ENCODE measurements around the gene UBASH3B. TPM values are rescaled to one million over a fixed set of nuclear protein-coding genes. Genes with fewer than 3 reads are reported as not detected.

The UBASH3B gene
- total and polyA plus RNA-seq, 9 donors: 3.8 to 11.1 (median 4.5) TPM

GRCh38 chr11:122789907-122790306, 134.4 kb downstream of the UBASH3B start:
- Histone ChIP-seq H3K36me3 (ENCODE audit: control insufficient read depth, insufficient read depth, low read length) (peaks cover 7% of the 10 kb centered on the region), H3K4me1 (ENCODE audit: control insufficient read depth, insufficient read depth, low read length) (peaks cover 3% of the 10 kb centered on the region), H3K27ac (ENCODE audit: low read length) (no peak overlapping the region), H3K27me3 (ENCODE audit: control insufficient read depth, insufficient read depth, low read length) (no peaks in the 10 kb centered on the region), H3K9me3 (replicated peaks; ENCODE audit: control insufficient read depth, low read depth, low read length) (no peaks in the 10 kb centered on the region), H3K4me3 (ENCODE audit: low read length) (no peak overlapping the region)
- 75% methylated on average over 2 of the region's 3 CpGs for WGBS (ENCODE audit: insufficient coverage)
- DNase-seq: no peak

DNA sequence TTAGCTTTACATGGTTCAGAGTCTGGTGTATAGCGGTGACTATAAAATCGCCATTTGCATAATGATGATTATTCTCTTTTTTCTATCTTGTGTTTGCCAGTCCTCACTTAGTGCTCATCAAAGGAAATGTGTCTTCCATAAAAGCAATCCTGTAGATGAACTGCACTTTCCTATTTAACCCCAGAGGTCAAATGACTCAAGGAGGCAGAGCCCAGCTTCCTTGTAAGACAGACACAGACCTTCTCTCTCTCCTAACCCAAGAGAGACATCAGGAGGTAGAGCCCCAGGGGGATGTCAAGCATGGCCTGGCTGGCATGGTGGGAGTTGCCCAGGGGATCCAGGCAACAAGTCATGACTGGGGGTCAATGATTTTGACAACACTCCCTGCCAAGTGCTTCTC, 135.9 kb downstream of the UBASH3B start:
- no peak overlapping the region for H3K4me3 ChIP-seq (ENCODE audit: low read length)
- no CpG with 5 or more reads among the region's 2 CpGs for WGBS (ENCODE audit: insufficient coverage)
- no peaks in the 10 kb centered on the region for H3K4me1 ChIP-seq (ENCODE audit: control insufficient read depth, insufficient read depth, low read length)
- no peaks in the 10 kb centered on the region for H3K27me3 ChIP-seq (ENCODE audit: control insufficient read depth, insufficient read depth, low read length)
- H3K36me3 ChIP-seq (ENCODE audit: control insufficient read depth, insufficient read depth, low read length): peaks cover 12% of the 10 kb centered on the region
- no peak for DNase-seq
- no peak overlapping the region for H3K27ac ChIP-seq (ENCODE audit: low read length)
- no peaks in the 10 kb centered on the region for H3K9me3 ChIP-seq (replicated peaks; ENCODE audit: control insufficient read depth, low read depth, low read length)

DNA sequence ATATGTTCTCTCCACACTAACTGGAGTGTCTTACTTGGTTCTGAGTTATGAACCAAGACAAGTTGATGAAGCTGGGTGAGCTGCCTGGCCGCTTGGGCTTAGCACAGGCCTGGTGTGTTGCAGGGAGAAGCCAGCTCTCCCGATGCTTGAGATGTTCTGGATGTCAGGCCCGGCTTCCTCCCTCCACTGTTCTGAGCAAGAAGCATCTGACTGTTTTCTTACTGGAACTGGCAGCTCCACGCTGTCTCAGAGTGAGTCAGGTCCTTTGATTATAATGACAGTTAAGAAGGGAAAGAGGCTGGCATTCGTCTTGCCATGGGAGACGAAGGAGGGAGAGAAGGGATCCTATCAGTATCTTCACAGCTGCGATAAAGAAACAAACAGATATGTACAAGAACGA, 136.3 kb downstream of the UBASH3B start:
- peaks cover 14% of the 10 kb centered on the region for H3K36me3 ChIP-seq (ENCODE audit: control insufficient read depth, insufficient read depth, low read length)
- no peak overlapping the region for H3K27ac ChIP-seq (ENCODE audit: low read length)
- no peak for DNase-seq
- H3K9me3 ChIP-seq (replicated peaks; ENCODE audit: control insufficient read depth, low read depth, low read length): no peaks in the 10 kb centered on the region
- no peak overlapping the region for H3K4me3 ChIP-seq (ENCODE audit: low read length)
- 93% methylated on average over 5 of the region's 8 CpGs for WGBS (ENCODE audit: insufficient coverage)
- H3K4me1 ChIP-seq (ENCODE audit: control insufficient read depth, insufficient read depth, low read length): no peaks in the 10 kb centered on the region
- H3K27me3 ChIP-seq (ENCODE audit: control insufficient read depth, insufficient read depth, low read length): no peaks in the 10 kb centered on the region

- no peak for DNase-seq
- Histone ChIP-seq H3K27me3 (ENCODE audit: control insufficient read depth, insufficient read depth, low read length) (no peaks in the 10 kb centered on the region), H3K27ac (ENCODE audit: low read length) (no peak overlapping the region), H3K9me3 (replicated peaks; ENCODE audit: control insufficient read depth, low read depth, low read length) (no peaks in the 10 kb centered on the region), H3K36me3 (ENCODE audit: control insufficient read depth, insufficient read depth, low read length) (peaks cover 19% of the 10 kb centered on the region), H3K4me3 (ENCODE audit: low read length) (no peak overlapping the region), H3K4me1 (ENCODE audit: control insufficient read depth, insufficient read depth, low read length) (no peaks in the 10 kb centered on the region)
- no CpG with 5 or more reads among the region's 3 CpGs for WGBS (ENCODE audit: insufficient coverage)
Observed at GRCh38 chr11:122793515-122793914, 138.0 kb downstream of the UBASH3B start.

- peaks cover 14% of the 10 kb centered on the region for H3K36me3 ChIP-seq (ENCODE audit: control insufficient read depth, insufficient read depth, low read length)
- no peak for DNase-seq
- no peaks in the 10 kb centered on the region for H3K9me3 ChIP-seq (replicated peaks; ENCODE audit: control insufficient read depth, low read depth, low read length)
- no peaks in the 10 kb centered on the region for H3K4me1 ChIP-seq (ENCODE audit: control insufficient read depth, insufficient read depth, low read length)
- WGBS (ENCODE audit: insufficient coverage): 85% methylated on average over 3 of the region's 5 CpGs
- H3K27ac ChIP-seq (ENCODE audit: low read length): no peak overlapping the region
- H3K27me3 ChIP-seq (ENCODE audit: control insufficient read depth, insufficient read depth, low read length): no peaks in the 10 kb centered on the region
- H3K4me3 ChIP-seq (ENCODE audit: low read length): no peak overlapping the region
Observed at GRCh38 chr11:122795307-122795706, 139.8 kb downstream of the UBASH3B start.

GRCh38 chr11:122796128-122796717, 140.7 kb downstream of the UBASH3B start:
- peaks cover 14% of the 10 kb centered on the region for H3K36me3 ChIP-seq (ENCODE audit: control insufficient read depth, insufficient read depth, low read length)
- 63% methylated on average over 4 of the region's 11 CpGs for WGBS (ENCODE audit: insufficient coverage)
- H3K27ac ChIP-seq (ENCODE audit: low read length): no peak overlapping the region
- H3K4me1 ChIP-seq (ENCODE audit: control insufficient read depth, insufficient read depth, low read length): peaks cover 2% of the 10 kb centered on the region
- DNase-seq: no peak
- no peaks in the 10 kb centered on the region for H3K9me3 ChIP-seq (replicated peaks; ENCODE audit: control insufficient read depth, low read depth, low read length)
- no peak overlapping the region for H3K4me3 ChIP-seq (ENCODE audit: low read length)
- H3K27me3 ChIP-seq (ENCODE audit: control insufficient read depth, insufficient read depth, low read length): no peaks in the 10 kb centered on the region

DNA sequence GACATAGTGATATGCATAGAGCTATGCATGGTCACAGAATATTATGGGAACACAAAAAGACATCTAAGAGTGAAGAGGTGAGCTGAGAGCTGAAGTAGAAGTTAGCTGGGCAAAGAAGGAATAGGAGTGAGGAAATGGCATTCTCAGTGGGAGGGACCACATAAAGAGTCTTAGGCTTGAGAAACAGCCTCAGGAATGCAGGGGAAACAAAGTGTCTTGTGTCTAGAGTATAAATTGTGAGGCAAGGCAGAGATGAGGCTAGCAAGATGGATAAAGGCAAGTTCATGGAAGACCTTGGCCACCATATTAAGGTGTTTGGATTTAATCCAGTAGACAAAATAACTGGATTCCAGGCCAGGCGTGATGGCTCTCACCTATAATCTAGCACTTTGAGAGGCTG, 142.1 kb downstream of the UBASH3B start:
- no peak for DNase-seq
- H3K9me3 ChIP-seq (replicated peaks; ENCODE audit: control insufficient read depth, low read depth, low read length): no peaks in the 10 kb centered on the region
- WGBS (ENCODE audit: insufficient coverage): 67% methylated on average over 1 of the region's 1 CpG
- H3K4me3 ChIP-seq (ENCODE audit: low read length): no peak overlapping the region
- peaks cover 14% of the 10 kb centered on the region for H3K36me3 ChIP-seq (ENCODE audit: control insufficient read depth, insufficient read depth, low read length)
- H3K27me3 ChIP-seq (ENCODE audit: control insufficient read depth, insufficient read depth, low read length): no peaks in the 10 kb centered on the region
- peaks cover 4% of the 10 kb centered on the region for H3K4me1 ChIP-seq (ENCODE audit: control insufficient read depth, insufficient read depth, low read length)
- H3K27ac ChIP-seq (ENCODE audit: low read length): no peak overlapping the region

DNA sequence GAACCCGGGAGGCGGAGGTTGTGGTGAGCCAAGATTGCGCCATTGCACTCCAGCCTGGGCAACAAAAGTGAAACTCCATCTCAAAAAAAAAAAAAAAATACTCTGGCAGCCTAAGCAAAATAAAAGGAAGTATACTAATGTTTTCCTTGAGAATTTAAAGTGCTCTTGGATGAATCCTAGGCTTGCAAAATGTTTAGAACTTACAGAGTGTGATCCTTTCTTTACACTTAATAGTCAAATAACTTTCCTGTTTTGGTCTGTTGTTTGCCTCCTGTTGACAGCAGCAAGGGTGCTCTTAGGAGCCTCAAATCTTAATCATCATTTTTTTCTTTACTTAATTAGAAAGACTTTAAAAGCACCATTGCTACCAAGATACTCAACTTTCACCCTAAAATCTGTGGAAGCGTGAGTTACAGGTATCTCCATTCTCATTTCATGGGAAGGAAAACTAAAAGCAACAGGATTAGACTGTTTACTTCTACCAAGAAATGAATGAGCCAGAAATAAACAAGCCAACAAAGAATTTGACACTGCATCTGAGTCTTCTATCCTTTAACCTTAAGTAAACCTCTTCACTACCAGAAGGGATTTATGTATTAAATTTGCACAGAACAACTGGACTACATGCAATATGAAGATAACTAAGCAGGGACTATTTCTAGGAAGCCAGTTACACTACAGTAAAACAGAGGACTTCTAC, 144.0 kb downstream of the UBASH3B start:
- no CpG with 5 or more reads among the region's 4 CpGs for WGBS (ENCODE audit: insufficient coverage)
- Histone ChIP-seq H3K36me3 (ENCODE audit: control insufficient read depth, insufficient read depth, low read length) (peaks cover 18% of the 10 kb centered on the region), H3K27ac (ENCODE audit: low read length) (no peak overlapping the region)

DNA sequence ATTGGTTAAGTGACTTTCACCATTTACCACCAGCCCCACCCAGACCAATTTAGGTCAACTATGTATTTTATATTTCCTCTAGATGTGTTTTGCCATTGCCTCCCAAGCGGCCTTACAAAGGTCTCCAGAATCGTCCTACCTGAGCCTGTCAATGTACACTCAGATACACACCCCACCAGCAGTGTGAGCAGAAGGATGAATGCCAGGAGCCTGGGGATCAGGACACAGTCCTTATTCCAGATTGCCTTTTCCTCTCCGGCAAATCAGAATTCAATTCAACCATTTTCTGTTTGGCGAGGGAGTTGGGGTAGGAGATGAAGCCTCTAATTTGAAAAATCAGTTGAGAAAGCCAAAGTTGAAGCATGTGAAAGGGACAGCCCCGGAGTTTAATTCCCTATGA, 147.4 kb downstream of the UBASH3B start:
- Histone ChIP-seq H3K27ac (ENCODE audit: low read length) (no peak overlapping the region), H3K4me3 (ENCODE audit: low read length) (no peak overlapping the region), H3K4me1 (ENCODE audit: control insufficient read depth, insufficient read depth, low read length) (peaks cover 5% of the 10 kb centered on the region), H3K36me3 (ENCODE audit: control insufficient read depth, insufficient read depth, low read length) (peaks cover 6% of the 10 kb centered on the region), H3K9me3 (replicated peaks; ENCODE audit: control insufficient read depth, low read depth, low read length) (no peaks in the 10 kb centered on the region), H3K27me3 (ENCODE audit: control insufficient read depth, insufficient read depth, low read length) (no peaks in the 10 kb centered on the region)
- DNase-seq: no peak
- WGBS (ENCODE audit: insufficient coverage): 64% methylated on average over 2 of the region's 5 CpGs

More for the DNA sequence above, 144.0 kb downstream of the UBASH3B start:
- H3K27me3 ChIP-seq (ENCODE audit: control insufficient read depth, insufficient read depth, low read length): no peaks in the 10 kb centered on the region
- no peaks in the 10 kb centered on the region for H3K9me3 ChIP-seq (replicated peaks; ENCODE audit: control insufficient read depth, low read depth, low read length)
- peaks cover 4% of the 10 kb centered on the region for H3K4me1 ChIP-seq (ENCODE audit: control insufficient read depth, insufficient read depth, low read length)
- no peak for DNase-seq
- no peak overlapping the region for H3K4me3 ChIP-seq (ENCODE audit: low read length)

DNA sequence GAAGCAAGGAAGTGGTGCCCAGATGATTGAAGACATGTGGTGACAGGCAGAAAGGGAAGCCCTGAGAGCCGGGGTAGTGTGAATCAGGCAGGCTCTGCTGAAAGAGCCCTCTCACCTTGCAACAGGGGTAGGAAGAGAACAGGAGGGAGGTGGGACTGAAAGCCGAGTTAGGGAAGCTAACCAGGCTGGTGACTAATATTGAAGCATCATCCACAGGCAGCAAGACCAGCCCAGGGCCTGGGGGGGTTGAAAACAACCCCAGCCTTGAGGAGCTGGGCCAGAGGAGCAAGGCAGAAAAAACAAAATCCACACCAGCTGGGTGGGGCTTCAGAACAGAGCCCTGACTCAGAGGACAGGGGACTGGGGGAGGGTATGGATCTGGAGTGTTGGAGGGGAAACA, 147.8 kb downstream of the UBASH3B start:
- H3K4me3 ChIP-seq (ENCODE audit: low read length): no peak overlapping the region
- no peak overlapping the region for H3K27ac ChIP-seq (ENCODE audit: low read length)
- 64% methylated on average over 2 of the region's 2 CpGs for WGBS (ENCODE audit: insufficient coverage)
- no peaks in the 10 kb centered on the region for H3K9me3 ChIP-seq (replicated peaks; ENCODE audit: control insufficient read depth, low read depth, low read length)
- no peak for DNase-seq
- peaks cover 8% of the 10 kb centered on the region for H3K4me1 ChIP-seq (ENCODE audit: control insufficient read depth, insufficient read depth, low read length)
- H3K27me3 ChIP-seq (ENCODE audit: control insufficient read depth, insufficient read depth, low read length): no peaks in the 10 kb centered on the region
- H3K36me3 ChIP-seq (ENCODE audit: control insufficient read depth, insufficient read depth, low read length): peaks cover 6% of the 10 kb centered on the region

All from muscle of leg (tissue), 11 donors.